A549 treated with GW870086 at 1 μM for 4 hours (cell line): ENCODE results near the gene SNRPE. TPM values are rescaled to one million over a fixed set of nuclear protein-coding genes. Genes with fewer than 3 reads are reported as not detected.

Source experiments
- total RNA-seq: library from RNA; stranded (reverse); fragments of 200-300 nt; extraction: Qiagen RNA extraction; gene quantifications from 5 replicates; pipeline ENCODE4 v1.2.3, GENCODE V29; 2022; ENCODE audit warnings: low read depth

Gene SNRPE
- 155 to 274 TPM (median 263 TPM) in 5 replicates for total RNA-seq

GRCh38 chr1:203861379-203862184 is at the start of gene SNRPE:
Gene SNRPE, plus strand, starts transcription at chr1:203861599. Its CDS starts 61 bp downstream, at chr1:203861660.

Other genes with a start within 250 kb of the SNRPE start
- 15.7 to 26.3 TPM (median 25.0 TPM) in 5 replicates for gene ATP2B4, start 234.8 kb upstream of the SNRPE start, total RNA-seq
- not detected in 5 replicates for gene LAX1, start 96.4 kb upstream of the SNRPE start, total RNA-seq
- gene ZBED6, start 66.0 kb upstream of the SNRPE start, total RNA-seq = 1.2 to 5.1 TPM (median 2.9 TPM) in 5 replicates
- gene ZC3H11A, start 66.0 kb upstream of the SNRPE start, total RNA-seq = 40.4 to 49.7 TPM (median 44.7 TPM) in 5 replicates
- 19.5 to 23.5 TPM (median 22.6 TPM) in 5 replicates for gene SOX13, start 211.5 kb downstream of the SNRPE start, total RNA-seq